Vagina (tissue), 2 donors: ENCODE data around the gene MACIR.

Experiments
- CTCF ChIP-seq, 3 experiments: fragments of 450-650 bp in 2 of 3; fragments of 200-600 bp in 1 of 3; sonication (generic) in 1 of 3; IDR thresholded peaks; one replicate each; pipeline ENCODE4 v1.5.1; 2017 to 2019; ENCODE audit warnings: antibody characterized with exemption in 3 of 3, mild to moderate bottlenecking in 2 of 3, moderate library complexity in 2 of 3
- POLR2A ChIP-seq, 2 donors: fragments of 450-650 bp; IDR thresholded peaks; one replicate each; pipeline ENCODE4 v1.6.1; 2017; ENCODE audit warnings: antibody characterized with exemption in 2 of 2, mild to moderate bottlenecking in 2 of 2, moderate library complexity in 2 of 2

GRCh38 chr5:103262422-103262871 is 3.9 kb downstream of the MACIR start:
- TF ChIP-seq CTCF (IDR thresholded peaks at IDR 0.05) (no peak), POLR2A (IDR thresholded peaks at IDR 0.05) (no peak)
